Measurements from ENCODE around the gene CAB39L.

Gene CAB39L

GRCh38 chr13:49265822-49266221 lies 178.0 kb downstream of the CAB39L start:
- H3K4me1 Mint-ChIP-seq = no peaks in the 10 kb centered on the region
- H3K36me3 Mint-ChIP-seq (ENCODE audit: low read depth) = peaks cover 16% of the 10 kb centered on the region
- no peak overlapping the region for H3K27ac Mint-ChIP-seq
- TF ChIP-seq CTCF (IDR thresholded peaks at IDR 0.05; ENCODE audit: unreplicated experiment in 3 of 3) = no peak
- no peak overlapping the region for H3K4me3 Mint-ChIP-seq
- H3K27me3 Mint-ChIP-seq (ENCODE audit: low read depth) = no peaks in the 10 kb centered on the region
- H3K9me3 Mint-ChIP-seq = no peaks in the 10 kb centered on the region

GRCh38 chr13:49262634-49263033 lies 181.2 kb downstream of the CAB39L start:
- H3K9me3 Mint-ChIP-seq = no peaks in the 10 kb centered on the region
- no peaks in the 10 kb centered on the region for H3K4me1 Mint-ChIP-seq
- H3K36me3 Mint-ChIP-seq (ENCODE audit: low read depth) = peaks cover 22% of the 10 kb centered on the region
- no peak overlapping the region for H3K27ac Mint-ChIP-seq
- no peak overlapping the region for H3K4me3 Mint-ChIP-seq
- H3K27me3 Mint-ChIP-seq (ENCODE audit: low read depth) = no peaks in the 10 kb centered on the region
- no peak for TF ChIP-seq CTCF (IDR thresholded peaks at IDR 0.05; ENCODE audit: unreplicated experiment in 3 of 3)

GRCh38 chr13:49259586-49259985 lies 184.3 kb downstream of the CAB39L start:
- H3K4me3 Mint-ChIP-seq = no peak overlapping the region
- H3K27me3 Mint-ChIP-seq (ENCODE audit: low read depth) = no peaks in the 10 kb centered on the region
- no peak for TF ChIP-seq CTCF (IDR thresholded peaks at IDR 0.05; ENCODE audit: unreplicated experiment in 3 of 3)
- H3K4me1 Mint-ChIP-seq = no peaks in the 10 kb centered on the region
- H3K36me3 Mint-ChIP-seq (ENCODE audit: low read depth) = peaks cover 36% of the 10 kb centered on the region
- no peak overlapping the region for H3K27ac Mint-ChIP-seq
- H3K9me3 Mint-ChIP-seq = no peaks in the 10 kb centered on the region
